Measurements from ENCODE around the gene CALM3.

DNA sequence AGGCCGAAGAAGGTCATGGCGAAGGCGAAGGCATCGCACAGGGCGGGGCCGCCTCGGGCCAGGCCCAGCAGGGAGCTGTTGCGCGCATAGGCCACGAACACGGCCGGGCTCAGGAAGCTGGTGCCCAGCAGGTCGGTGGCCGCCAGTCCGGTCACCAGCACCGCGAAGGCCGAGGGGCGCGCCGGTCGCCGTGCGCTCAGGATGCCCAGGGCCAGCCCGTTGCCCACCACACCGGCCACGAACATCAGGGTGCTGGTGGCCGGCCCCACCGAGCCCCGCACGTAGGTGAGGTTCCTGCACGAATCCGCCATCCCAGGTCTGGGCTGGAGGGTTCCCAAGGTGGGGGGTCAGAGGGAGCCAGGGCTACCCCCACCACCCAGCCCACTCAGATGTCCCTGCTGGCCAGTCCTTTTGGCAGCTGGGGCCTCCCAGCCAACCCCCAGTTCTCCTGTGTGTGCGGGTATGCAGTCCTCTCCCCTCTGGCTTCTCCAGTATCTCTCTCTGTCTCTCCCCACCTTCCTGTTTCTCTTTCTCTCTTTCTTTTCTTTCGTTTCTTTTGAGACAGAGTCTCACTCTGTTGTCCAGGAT is 22.9 kb downstream of the CALM3 start:
- TF ChIP-seq, protein P1, sequence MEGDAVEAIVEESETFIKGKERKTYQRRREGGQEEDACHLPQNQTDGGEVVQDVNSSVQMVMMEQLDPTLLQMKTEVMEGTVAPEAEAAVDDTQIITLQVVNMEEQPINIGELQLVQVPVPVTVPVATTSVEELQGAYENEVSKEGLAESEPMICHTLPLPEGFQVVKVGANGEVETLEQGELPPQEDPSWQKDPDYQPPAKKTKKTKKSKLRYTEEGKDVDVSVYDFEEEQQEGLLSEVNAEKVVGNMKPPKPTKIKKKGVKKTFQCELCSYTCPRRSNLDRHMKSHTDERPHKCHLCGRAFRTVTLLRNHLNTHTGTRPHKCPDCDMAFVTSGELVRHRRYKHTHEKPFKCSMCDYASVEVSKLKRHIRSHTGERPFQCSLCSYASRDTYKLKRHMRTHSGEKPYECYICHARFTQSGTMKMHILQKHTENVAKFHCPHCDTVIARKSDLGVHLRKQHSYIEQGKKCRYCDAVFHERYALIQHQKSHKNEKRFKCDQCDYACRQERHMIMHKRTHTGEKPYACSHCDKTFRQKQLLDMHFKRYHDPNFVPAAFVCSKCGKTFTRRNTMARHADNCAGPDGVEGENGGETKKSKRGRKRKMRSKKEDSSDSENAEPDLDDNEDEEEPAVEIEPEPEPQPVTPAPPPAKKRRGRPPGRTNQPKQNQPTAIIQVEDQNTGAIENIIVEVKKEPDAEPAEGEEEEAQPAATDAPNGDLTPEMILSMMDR (optimal IDR thresholded peaks at IDR 0.05 in 1 of 3, IDR thresholded peaks at IDR 0.05 in 1 of 3, conservative IDR thresholded peaks at IDR 0.05 in 1 of 3; ENCODE audit: extremely low read depth in 1 of 3, insufficient read depth in 2 of 3, low read length in 3 of 3), result no peak
- TF ChIP-seq EZH2 (IDR thresholded peaks at IDR 0.05; ENCODE audit: low read length), result no peak
